ENCODE data around the gene RAD51B.

The RAD51B gene

GRCh38 chr14:68631394-68632053 is 811.9 kb downstream of the RAD51B start:
- DNase-seq (ENCODE audit: low read depth in 2 of 2): no peak

DNA sequence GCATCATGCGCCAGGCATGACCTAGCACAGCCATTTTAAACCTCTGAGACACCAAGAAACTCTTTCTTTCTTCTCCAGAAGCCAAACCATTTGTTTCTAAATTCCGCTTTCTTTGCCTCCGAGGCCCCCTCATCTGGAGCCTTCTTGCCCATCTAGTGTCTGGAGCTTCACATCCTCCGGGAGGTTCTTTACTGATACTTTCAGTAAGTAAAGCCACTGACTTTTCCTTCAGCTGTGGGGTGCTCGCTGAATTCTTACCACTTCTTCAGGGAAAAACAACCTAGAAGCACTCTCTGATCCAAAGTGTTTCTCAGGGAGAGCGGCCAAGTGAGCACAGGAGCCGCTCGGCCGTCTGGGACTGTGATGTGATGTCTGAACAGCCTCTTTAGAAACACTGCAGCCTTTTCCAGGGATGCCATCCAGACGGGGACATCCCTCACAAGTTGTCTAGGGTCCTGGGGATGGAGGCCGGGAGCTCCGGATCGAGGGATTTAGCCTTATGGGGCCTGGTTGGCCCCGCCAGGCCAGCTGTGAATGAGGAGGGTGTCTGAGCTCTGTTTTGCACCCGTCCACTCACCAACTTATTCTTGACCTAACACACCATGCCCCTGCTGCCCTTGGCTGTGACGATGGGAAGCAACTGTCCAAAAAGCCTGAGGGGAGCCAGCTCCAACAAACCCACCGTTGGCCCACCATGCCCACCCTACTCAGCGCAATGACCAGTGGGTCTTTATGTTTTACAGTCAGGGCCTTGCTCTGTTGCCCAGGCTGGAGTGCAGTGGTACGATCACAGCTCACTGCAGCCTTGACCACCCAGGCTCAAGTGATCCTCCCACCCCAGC is 812.7 kb downstream of the RAD51B start:
- no peak for DNase-seq (ENCODE audit: low read depth in 2 of 2)

- no peak for DNase-seq (ENCODE audit: low read depth in 2 of 2)
Measured at GRCh38 chr14:68633131-68633991, 813.8 kb downstream of the RAD51B start.

DNA sequence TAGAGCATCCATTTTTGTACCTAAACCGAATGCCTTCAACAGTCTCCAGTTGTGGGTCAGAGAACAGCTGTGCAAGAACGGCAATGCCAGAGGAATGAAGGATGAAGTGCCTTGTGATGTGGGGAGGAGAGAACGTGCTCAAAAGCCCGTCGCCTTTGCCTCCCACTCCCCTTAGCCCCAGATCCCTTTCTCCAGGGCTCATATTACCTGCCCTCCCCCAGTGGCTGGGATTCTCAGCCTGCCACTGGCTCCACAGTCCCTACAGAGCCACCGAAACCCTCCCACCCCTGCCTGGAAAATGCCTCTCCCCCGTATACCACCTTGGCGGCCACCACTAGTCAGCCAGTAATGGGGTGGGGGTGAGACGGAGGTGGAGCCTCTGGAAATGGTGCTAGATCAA is 814.8 kb downstream of the RAD51B start:
- no peak for DNase-seq (ENCODE audit: low read depth in 2 of 2)

GRCh38 chr14:68634874-68635595 is 815.5 kb downstream of the RAD51B start:
- DNase-seq (ENCODE audit: low read depth in 2 of 2): no peak

GRCh38 chr14:68636597-68636996 is 817.0 kb downstream of the RAD51B start:
- no peak for DNase-seq (ENCODE audit: low read depth in 2 of 2)

GRCh38 chr14:68637106-68638021 is 817.8 kb downstream of the RAD51B start:
- no peak for DNase-seq (ENCODE audit: low read depth in 2 of 2)

- no peak for DNase-seq (ENCODE audit: low read depth in 2 of 2)
Measured at GRCh38 chr14:68638141-68638999, 818.8 kb downstream of the RAD51B start.

GRCh38 chr14:68639000-68639757 is 819.6 kb downstream of the RAD51B start:
- no peak for DNase-seq (ENCODE audit: low read depth in 2 of 2)

- DNase-seq (ENCODE audit: low read depth in 2 of 2): no peak
Measured at GRCh38 chr14:68639758-68640574, 820.4 kb downstream of the RAD51B start.

DNA sequence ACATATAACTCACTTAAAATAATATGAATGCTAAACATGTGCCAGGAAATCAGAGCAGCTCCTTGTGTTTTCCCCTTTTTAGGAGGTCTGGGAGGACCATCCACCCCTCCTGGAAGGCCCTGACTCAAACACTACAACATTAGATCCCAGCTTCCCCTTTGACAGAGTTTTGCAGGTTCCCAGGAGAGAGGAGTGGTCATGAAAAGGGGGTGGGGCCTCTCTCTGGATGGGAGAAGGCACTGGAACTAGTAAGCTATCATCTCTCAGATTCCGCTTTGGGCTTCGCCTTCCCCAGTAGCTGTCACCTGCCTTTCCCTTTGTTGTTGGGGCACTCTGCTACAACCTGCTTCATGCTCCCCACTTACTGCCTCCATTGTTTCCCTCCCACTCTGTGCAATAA is 824.1 kb downstream of the RAD51B start:
- DNase-seq (ENCODE audit: low read depth in 2 of 2): no peak

DNA sequence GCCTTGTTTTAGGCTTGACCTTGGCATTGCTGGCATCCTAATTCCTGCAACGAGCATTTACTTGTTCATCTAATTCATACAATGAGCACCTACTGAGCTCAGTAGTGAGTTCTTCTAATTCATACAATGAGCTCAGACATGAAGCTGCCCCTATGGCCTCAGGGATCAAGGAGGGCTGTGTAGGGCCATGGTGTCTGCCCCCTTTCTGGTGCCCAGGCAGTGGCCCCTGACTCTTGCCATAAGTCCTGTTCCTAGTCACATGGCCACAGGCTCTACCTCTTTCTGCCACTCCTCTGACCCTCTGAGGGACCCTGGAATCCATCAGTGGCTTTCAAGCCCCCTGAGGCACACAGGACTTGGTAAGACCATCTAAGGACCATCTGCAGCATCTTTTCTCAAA is 824.5 kb downstream of the RAD51B start:
- DNase-seq (ENCODE audit: low read depth in 2 of 2): no peak

DNA sequence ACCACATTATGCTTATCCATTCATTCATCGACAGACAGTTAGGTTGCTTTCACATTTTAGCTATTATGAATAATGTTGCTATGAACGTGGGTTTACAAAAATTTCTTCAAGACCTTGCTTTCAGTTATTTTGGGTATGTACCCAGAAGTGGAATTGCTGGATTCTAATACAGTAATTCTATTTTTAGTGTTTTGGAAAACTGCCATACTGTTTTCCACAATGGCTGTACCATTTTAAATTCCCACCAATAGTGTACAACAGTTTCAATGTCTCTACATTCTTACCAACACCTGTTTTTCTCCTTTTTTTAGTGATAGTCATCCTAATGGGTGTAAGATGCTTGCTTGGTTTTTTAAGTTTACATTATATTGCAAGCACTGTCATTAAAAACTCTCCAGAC is 825.8 kb downstream of the RAD51B start:
- no peak for DNase-seq (ENCODE audit: low read depth in 2 of 2)

GRCh38 chr14:68649476-68650189 is 830.1 kb downstream of the RAD51B start:
- no peak for DNase-seq (ENCODE audit: low read depth in 2 of 2)

DNA sequence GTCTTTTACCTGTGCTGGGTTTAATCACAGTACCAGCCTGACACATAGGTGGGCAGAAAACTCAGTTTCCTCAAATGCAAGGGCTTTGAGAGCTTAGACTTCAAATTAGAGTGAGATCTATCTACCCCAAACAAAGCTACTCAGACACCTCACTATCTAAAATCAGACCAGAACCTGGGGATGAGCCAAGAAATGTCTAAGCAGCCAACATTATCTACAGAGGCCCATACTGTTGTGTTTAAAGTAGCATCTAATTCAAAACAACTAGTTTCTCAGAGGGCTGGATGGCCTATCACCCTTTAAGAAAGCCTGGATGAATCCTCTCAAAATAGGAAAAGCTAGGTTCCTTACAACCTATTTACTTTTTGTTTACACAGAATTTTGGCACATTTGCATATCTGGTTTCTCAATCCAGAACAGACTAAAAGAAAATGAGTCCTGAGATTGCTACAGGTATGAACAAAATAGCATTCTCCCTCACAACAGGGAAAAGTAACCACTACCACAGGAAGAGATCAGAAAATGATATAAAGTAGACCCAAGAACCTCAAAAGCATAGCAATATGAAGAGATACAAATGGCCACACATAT is 830.9 kb downstream of the RAD51B start:
- DNase-seq (ENCODE audit: low read depth in 2 of 2): no peak

GRCh38 chr14:68651075-68651474 is 831.5 kb downstream of the RAD51B start:
- DNase-seq (ENCODE audit: low read depth in 2 of 2): no peak
